Neuronal stem cell (in vitro differentiated cells): ENCODE measurements around the gene BLOC1S6.
A peak's percentile ranks its signal among the peaks of the same experiment; 100 is the strongest.

Source experiments
- DNase-seq: peaks from one replicate; pipeline ENCODE4 v3.0.0-alpha.2; 2013; ENCODE audit warnings: low spot score
- H2AFZ ChIP-seq: one replicate; pipeline ENCODE4 v1.6.1; 2013; ENCODE audit warnings: mild to moderate bottlenecking, low read length, inconsistent platforms
- H2AK5ac ChIP-seq: 2 replicates; pipeline ENCODE4 v1.6.1; 2013; ENCODE audit warnings: low read depth, mild to moderate bottlenecking, inconsistent platforms, low read length, moderate library complexity, mixed read lengths
- H2BK120ac ChIP-seq: 2 replicates; pipeline ENCODE4 v1.6.1; 2013; ENCODE audit warnings: low read depth, mild to moderate bottlenecking, inconsistent platforms, low read length, moderate library complexity, mixed read lengths
- H2BK12ac ChIP-seq: one replicate; pipeline ENCODE4 v1.6.1; 2013; ENCODE audit warnings: low read length, inconsistent platforms
- H2BK15ac ChIP-seq: 2 replicates; pipeline ENCODE4 v1.6.1; 2013; ENCODE audit warnings: mild to moderate bottlenecking, low read length, inconsistent platforms, mixed read lengths
- H2BK5ac ChIP-seq: one replicate; pipeline ENCODE4 v1.6.1; 2013; ENCODE audit warnings: inconsistent platforms, mild to moderate bottlenecking, low read length, moderate library complexity
- H3K14ac ChIP-seq: one replicate; pipeline ENCODE4 v1.6.1; 2013; ENCODE audit warnings: low read length, inconsistent platforms
- H3K18ac ChIP-seq: 2 replicates; pipeline ENCODE4 v1.6.1; 2013; ENCODE audit warnings: low read length, inconsistent platforms
- H3K23ac ChIP-seq: 2 replicates; pipeline ENCODE4 v1.6.1; 2013; ENCODE audit warnings: low read depth, mild to moderate bottlenecking, mixed read lengths, low read length, inconsistent platforms; ENCODE audit not compliant: poor library complexity
- H3K27ac ChIP-seq: replicated peaks from 3 replicates; pipeline ENCODE4 v1.5.1; 2013; ENCODE audit warnings: low read length, inconsistent platforms
- H3K27me3 ChIP-seq, 3 experiments: 2 replicates each; pipeline ENCODE4 v1.6.1; 2013; ENCODE audit warnings: low read length in 3 of 3, mild to moderate bottlenecking in 2 of 3, inconsistent platforms in 1 of 3, low read depth in 1 of 3, mixed read lengths in 1 of 3, moderate library complexity in 1 of 3; ENCODE audit not compliant: control insufficient read depth in 3 of 3, insufficient read depth in 3 of 3
- H3K36me3 ChIP-seq, 2 donors: replicated peaks in 1 of 2; 2 replicates each; pipeline ENCODE4 v1.6.1; 2013; ENCODE audit warnings: low read length in 2 of 2; ENCODE audit not compliant: control insufficient read depth in 2 of 2, insufficient read depth in 2 of 2
- H3K4ac ChIP-seq: 2 replicates; pipeline ENCODE4 v1.6.1; 2013; ENCODE audit warnings: inconsistent platforms, mild to moderate bottlenecking, low read length, moderate library complexity
- H3K4me1 ChIP-seq, 2 donors: 1 replicate in 1 of 2; 2 replicates in 1 of 2; pipeline ENCODE4 v1.6.1; 2013; ENCODE audit warnings: low read length in 2 of 2, low read depth in 1 of 2; ENCODE audit not compliant: control insufficient read depth in 2 of 2, insufficient read depth in 1 of 2
- H3K4me2 ChIP-seq: one replicate; pipeline ENCODE4 v1.6.1; 2013; ENCODE audit warnings: mild to moderate bottlenecking, low read length, inconsistent platforms; ENCODE audit not compliant: insufficient read depth, poor library complexity, severe bottlenecking
- H3K4me3 ChIP-seq, 2 donors: 2 replicates each; pipeline ENCODE4 v1.5.1; 2013; ENCODE audit warnings: low read length in 2 of 2, mild to moderate bottlenecking in 2 of 2, inconsistent platforms in 1 of 2, moderate library complexity in 1 of 2
- H3K79me1 ChIP-seq: one replicate; pipeline ENCODE4 v1.6.1; 2013; ENCODE audit warnings: low read depth, mild to moderate bottlenecking, inconsistent platforms, low read length, moderate library complexity
- H3K9ac ChIP-seq: one replicate; pipeline ENCODE4 v1.6.1; 2013; ENCODE audit warnings: mild to moderate bottlenecking, low read depth, low read length, inconsistent platforms; ENCODE audit not compliant: poor library complexity
- H3K9me3 ChIP-seq, 2 donors: replicated peaks in 1 of 2; 2 replicates each; pipeline versions ENCODE3 to v1.6.1; 2013; ENCODE audit warnings: low read length in 2 of 2, mild to moderate bottlenecking in 2 of 2, inconsistent platforms in 1 of 2, low read depth in 1 of 2, mixed read lengths in 1 of 2, moderate library complexity in 1 of 2; ENCODE audit not compliant: control insufficient read depth in 2 of 2, insufficient read depth in 1 of 2
- H4K8ac ChIP-seq: one replicate; pipeline ENCODE4 v1.6.1; 2013; ENCODE audit warnings: low read depth, mild to moderate bottlenecking, inconsistent platforms, low read length, moderate library complexity
- H4K91ac ChIP-seq: one replicate; pipeline ENCODE4 v1.6.1; 2013; ENCODE audit warnings: low read length, low read depth, mild to moderate bottlenecking, inconsistent platforms; ENCODE audit not compliant: poor library complexity
- WGBS, 2 donors: extraction: QIAGEN DNeasy Blood & Tissue Kit; methylation state at CpG; one replicate each; pipeline ENCODE4 v1.1.7; 2013; ENCODE audit warnings: missing lambda C conversion rate in 2 of 2, mixed read lengths in 1 of 2; ENCODE audit not compliant: insufficient read length in 2 of 2, insufficient replicate concordance in 1 of 2; ENCODE audit errors: extremely low coverage in 2 of 2; 5-methylcytosine and 5-hydroxymethylcytosine counted together

The BLOC1S6 gene

GRCh38 chr15:45628136-45628535 is 41.0 kb downstream of the BLOC1S6 start:
- H3K9ac ChIP-seq: no peak overlapping the region
- no peak overlapping the region for H3K23ac ChIP-seq

GRCh38 chr15:45630917-45631691 is 43.9 kb downstream of the BLOC1S6 start:
- H3K4me3 ChIP-seq: no peak overlapping the region

More at GRCh38 chr15:45628136-45628535, 41.0 kb downstream of the BLOC1S6 start:
- Histone ChIP-seq H3K27ac (no peak overlapping the region), H3K27me3 (no peaks in the 10 kb centered on the region), H3K18ac (no peak overlapping the region), H3K4me3 (no peak overlapping the region), H3K9me3 (peaks cover 0 to 4% of the 10 kb centered on the region in 2 donors), H3K4me2 (no peak overlapping the region), H3K79me1 (no peaks in the 10 kb centered on the region), H2BK120ac (no peak overlapping the region), H4K91ac (no peak overlapping the region), H3K4ac (no peak overlapping the region), H2AFZ (no peak overlapping the region), H3K36me3 (no peaks in the 10 kb centered on the region), H2BK15ac (no peak overlapping the region), H2AK5ac (no peak overlapping the region), H2BK12ac (no peak overlapping the region), H3K4me1 (no peaks in the 10 kb centered on the region), H4K8ac (no peak overlapping the region), H2BK5ac (no peak overlapping the region), H3K14ac (no peak overlapping the region)
- DNase-seq: no peak
- no CpG with 5 or more reads among the region's 7 CpGs for WGBS, 2 donors

GRCh38 chr15:45631776-45632175 is 44.6 kb downstream of the BLOC1S6 start:
- no CpG with 5 or more reads among the region's 2 CpGs for WGBS, 2 donors
- Histone ChIP-seq H3K14ac (no peak overlapping the region), H3K4ac (no peak overlapping the region), H4K91ac (no peak overlapping the region), H2AFZ (no peak overlapping the region), H3K4me3 (no peak overlapping the region), H4K8ac (no peak overlapping the region), H3K79me1 (no peaks in the 10 kb centered on the region), H3K9ac (no peak overlapping the region), H3K18ac (no peak overlapping the region), H3K27me3 (peaks cover 0 to 27% (median 15%) of the 10 kb centered on the region in 3 experiments), H3K27ac (no peak overlapping the region), H2BK120ac (no peak overlapping the region), H3K9me3 (peaks cover 0 to 4% of the 10 kb centered on the region in 2 donors), H2BK15ac (no peak overlapping the region), H3K36me3 (no peaks in the 10 kb centered on the region), H3K4me2 (no peak overlapping the region), H2AK5ac (no peak overlapping the region), H2BK12ac (no peak overlapping the region), H2BK5ac (no peak overlapping the region), H3K4me1 (peaks cover 0 to 5% of the 10 kb centered on the region in 2 donors), H3K23ac (no peak overlapping the region)
- no peak for DNase-seq

More at GRCh38 chr15:45630917-45631691, 43.9 kb downstream of the BLOC1S6 start:
- Histone ChIP-seq H3K9me3 (peaks cover 0 to 4% of the 10 kb centered on the region in 2 donors), H3K27me3 (peaks cover 0 to 26% (median 15%) of the 10 kb centered on the region in 3 experiments), H4K8ac (no peak overlapping the region), H2BK120ac (no peak overlapping the region), H3K18ac (no peak overlapping the region), H2BK5ac (no peak overlapping the region), H2BK12ac (no peak overlapping the region), H2AK5ac (no peak overlapping the region), H3K23ac (no peak overlapping the region), H4K91ac (no peak overlapping the region), H3K27ac (no peak overlapping the region), H2AFZ (no peak overlapping the region), H3K14ac (no peak overlapping the region), H2BK15ac (no peak overlapping the region), H3K4me2 (no peak overlapping the region), H3K36me3 (no peaks in the 10 kb centered on the region), H3K4ac (no peak overlapping the region), H3K4me1 (peaks cover 0 to 5% of the 10 kb centered on the region in 2 donors), H3K79me1 (no peaks in the 10 kb centered on the region), H3K9ac (no peak overlapping the region)
- no peak for DNase-seq
- WGBS, 2 donors: no CpG with 5 or more reads among the region's 7 CpGs

- Histone ChIP-seq H3K27me3 (peaks cover 0 to 34% (median 15%) of the 10 kb centered on the region in 3 experiments), H4K8ac (no peak within 1 kb of the TSS), H3K9me3 (no peaks in the 10 kb centered on the region), H3K23ac (no peak within 1 kb of the TSS), H3K18ac (peak within 1 kb of the TSS; percentile 90), H3K4me3 (peak within 1 kb of the TSS; percentile 46 to 77), H3K9ac (peak within 1 kb of the TSS; percentile 85), H2BK120ac (no peak within 1 kb of the TSS), H3K79me1 (no peaks in the 10 kb centered on the region), H3K14ac (no peak within 1 kb of the TSS), H2BK15ac (peak within 1 kb of the TSS; percentile 83), H2AK5ac (peak within 1 kb of the TSS; percentile 54), H4K91ac (no peak within 1 kb of the TSS), H2BK5ac (no peak within 1 kb of the TSS), H2AFZ (peak within 1 kb of the TSS; percentile 98), H3K36me3 (no peaks in the 10 kb centered on the region), H3K4me1 (peaks cover 0 to 5% of the 10 kb centered on the region in 2 donors), H2BK12ac (no peak within 1 kb of the TSS), H3K4me2 (peak within 1 kb of the TSS; percentile 96), H3K27ac (no peak within 1 kb of the TSS), H3K4ac (no peak within 1 kb of the TSS)
- no CpG with 5 or more reads among the region's 53 CpGs for WGBS, 2 donors
- peak; percentile 39 for DNase-seq
Observed at GRCh38 chr15:45634432-45635190, 47.4 kb downstream of the BLOC1S6 start, which contains the start of gene SQOR. SQOR (plus strand) TSS chr15:45635029; CDS start chr15:45658924, 23,895 bp downstream.
